GM12878 (cell line): ENCODE data around the gene MARK4. TPM values are rescaled to one million over a fixed set of nuclear protein-coding genes. Genes with fewer than 3 reads are reported as not detected.

ENCODE experiments used
- ATAC-seq: fragments of 200-7000 bp; cut with Tn5 transposase; 3 replicates; pipeline ENCODE4 v1.9.1; 2020; ENCODE audit warnings: mild to moderate bottlenecking, moderate library complexity
- BruUV-seq: library from RNA; stranded (reverse); fragments of 400-500 nt; replicated peaks from 2 replicates; lab custom pipeline; 2021; lab: Mats Ljungman, UMichigan
- CTCF ChIA-PET: fragments of 300-600 bp; sonication (Branson Sonifier 250); formaldehyde crosslinking; extraction: SDS; loops from one replicate; lab custom pipeline; 2021; ENCODE audit warnings: inconsistent platforms; lab: Yijun Ruan, JAX
- POLR2A ChIA-PET: fragments of 350-600 bp; formaldehyde crosslinking; extraction: SDS; loops from one replicate; lab custom pipeline; 2021; ENCODE audit warnings: inconsistent platforms; lab: Charles Lee
- RAD21 ChIA-PET: fragments of 300-600 bp; sonication (Branson Sonifier 250); formaldehyde crosslinking; loops from one replicate; lab custom pipeline; 2023; ENCODE audit warnings: antibody characterized with exemption; ENCODE audit not compliant: unreplicated experiment; lab: Charles Lee
- SMC1A ChIA-PET: fragments of 300-600 bp; sonication (Branson Sonifier 250); formaldehyde crosslinking; loops from one replicate; lab custom pipeline; 2023; ENCODE audit not compliant: unreplicated experiment, uncharacterized antibody; lab: Charles Lee
- DNase-seq: peaks from one replicate; pipeline ENCODE4 v3.0.0-alpha.2; 2011; ENCODE audit warnings: low read depth, low spot score
- FAIRE-seq: peaks from 3 replicates; lab custom pipeline; 2011; peaks lifted over from hg19 to GRCh38; lab: Jason Lieb, UNC
- H2AFZ ChIP-seq: 2 replicates; pipeline ENCODE4 v1.6.0; 2011; ENCODE audit warnings: low read depth, low read length, control low read depth; ENCODE audit not compliant: control insufficient read depth
- H3K27ac ChIP-seq: 2 replicates; pipeline ENCODE4 v1.5.1; 2011; ENCODE audit warnings: control low read depth; ENCODE audit not compliant: control insufficient read depth, insufficient read depth
- H3K27me3 ChIP-seq, 2 experiments: replicated peaks in 1 of 2; 2 replicates each; pipeline versions ENCODE4 v1.6.0 to v1.6.1; 2011; ENCODE audit warnings: low read length in 1 of 2; ENCODE audit not compliant: control insufficient read depth in 2 of 2, insufficient read depth in 2 of 2
- H3K36me3 ChIP-seq, 2 experiments: 2 replicates each; pipeline ENCODE4 v1.5.1; 2011; ENCODE audit warnings: low read length in 1 of 2; ENCODE audit not compliant: control insufficient read depth in 2 of 2, insufficient read depth in 2 of 2
- H3K4me1 ChIP-seq: 2 replicates; pipeline ENCODE4 v1.6.1; 2011; ENCODE audit warnings: mild to moderate bottlenecking, low read length, moderate library complexity, mixed read lengths; ENCODE audit not compliant: control insufficient read depth, insufficient read depth
- H3K4me2 ChIP-seq: 2 replicates; pipeline ENCODE4 v1.6.0; 2011; ENCODE audit warnings: control low read depth; ENCODE audit not compliant: control insufficient read depth, insufficient read depth
- H3K4me3 ChIP-seq: fragments of 200-600 bp; sonication (generic); 2 replicates; pipeline ENCODE4 v1.5.1; 2016
- H3K79me2 ChIP-seq: 2 replicates; pipeline ENCODE4 v1.6.0; 2011; ENCODE audit warnings: low read length; ENCODE audit not compliant: control insufficient read depth, insufficient read depth
- H3K9ac ChIP-seq: 2 replicates; pipeline ENCODE4 v1.8.0; 2011; ENCODE audit warnings: low read length, control low read depth, mixed read lengths; ENCODE audit not compliant: control insufficient read depth, insufficient read depth
- H3K9me3 ChIP-seq: replicated peaks from 3 replicates; pipeline ENCODE4 v1.5.1; 2011; ENCODE audit warnings: mild to moderate bottlenecking, low read length; ENCODE audit not compliant: control insufficient read depth, insufficient read depth
- H4K20me1 ChIP-seq: 2 replicates; pipeline ENCODE4 v1.6.0; 2011; ENCODE audit not compliant: control insufficient read depth, insufficient read depth
- CBFB ChIP-seq: IDR thresholded peaks from 2 replicates; pipeline ENCODE4 v1.6.1; 2016; ENCODE audit warnings: antibody characterized with exemption, low read depth
- CBX5 ChIP-seq: sonication (generic); IDR thresholded peaks from 2 replicates; pipeline ENCODE4 v1.6.1; 2016; ENCODE audit warnings: low read depth, moderate library complexity, mild to moderate bottlenecking, inconsistent platforms
- CTCF ChIP-seq, 3 experiments: IDR thresholded peaks in 2 of 3; conservative IDR thresholded peaks in 1 of 3; 2 replicates each; pipeline ENCODE4 v1.5.1; 2011; ENCODE audit warnings: low read depth in 3 of 3, low read length in 3 of 3, mild to moderate bottlenecking in 3 of 3, control low read depth in 2 of 3, moderate library complexity in 2 of 3, inconsistent platforms in 1 of 3, mixed read lengths in 1 of 3; ENCODE audit not compliant: control insufficient read depth in 2 of 3, insufficient read depth in 1 of 3; ENCODE audit errors: extremely low read depth in 1 of 3
- SMAD1 ChIP-seq: fragments of 450-650 bp; IDR thresholded peaks from 2 replicates; pipeline ENCODE4 v1.6.1; 2018; ENCODE audit warnings: mild to moderate bottlenecking, low read depth; ENCODE audit not compliant: partially characterized antibody
- SMARCA5 ChIP-seq: fragments of 450-650 bp; IDR thresholded peaks from 2 replicates; pipeline ENCODE4 v1.6.1; 2017; ENCODE audit warnings: mild to moderate bottlenecking
- ZBED1 ChIP-seq: IDR thresholded peaks from 2 replicates; pipeline ENCODE4 v1.6.1; 2016; ENCODE audit warnings: borderline replicate concordance
- ZNF207 ChIP-seq: fragments of 450-650 bp; IDR thresholded peaks from 2 replicates; pipeline ENCODE4 v1.6.1; 2014; ENCODE audit warnings: antibody characterized with exemption, mild to moderate bottlenecking, borderline replicate concordance
- WGBS: methylation state at CpG from one replicate; pipeline ENCODE4 v1.1.6; 2016; ENCODE audit warnings: low lambda C conversion rate; ENCODE audit not compliant: insufficient replicate concordance, insufficient coverage; ENCODE audit errors: missing lambda C conversion rate; 5-methylcytosine and 5-hydroxymethylcytosine counted together
- in situ Hi-C: fragments of 300-500 bp; cut with MboI; formaldehyde crosslinking; loops from 9 replicates; pipeline ENCODE4 v1.14.3; 2018; ENCODE audit warnings: mixed read lengths
- intact Hi-C: fragments of 100-400 bp; cut with micrococcal nuclease; formaldehyde crosslinking; loops from one replicate; pipeline ENCODE4 v1.14.2; 2022; ENCODE audit not compliant: unreplicated experiment
- polyA plus RNA-seq, 11 experiments: library from polyadenylated mRNA; depleted of rRNA in 4 of 11; unstranded in 6 of 11; stranded (reverse) in 5 of 11; fragments of >200 nt; fragmentation: Nextera tagmentation in 4 of 11; fragmentation: Illumina TruSeq in 1 of 11; extraction: Ambion mirVana in 4 of 11; extraction: Trizol in 1 of 11; gene quantifications; 1 replicate in 1 of 11; 2 replicates in 10 of 11; pipeline versions ENCODE4 v1.2.1 to v1.2.3, GENCODE V29; 2011 to 2016; ENCODE audit warnings: inconsistent platforms in 2 of 11, missing spikeins in 2 of 11, low read depth in 1 of 11
- total RNA-seq, 4 experiments: library from RNA; depleted of rRNA in 3 of 4; stranded (reverse); fragments of >200 nt in 3 of 4; fragmentation: Illumina TruSeq in 1 of 4; extraction: Trizol in 1 of 4; gene quantifications; 2 replicates each; pipeline versions ENCODE4 v1.2.1 to v1.2.3, GENCODE V29; 2013 to 2021
- TF ChIP-seq, protein P1 (sequence below): fragments of 450-650 bp; IDR thresholded peaks from 2 replicates; pipeline ENCODE4 v1.6.1; 2017; ENCODE audit warnings: antibody characterized with exemption, mild to moderate bottlenecking, moderate library complexity
- TF ChIP-seq, protein P2 (sequence below): fragments of 450-650 bp; IDR thresholded peaks from 2 replicates; pipeline ENCODE4 v1.6.1; 2016; ENCODE audit warnings: mild to moderate bottlenecking, moderate library complexity, borderline replicate concordance
- TF ChIP-seq, protein P3 (sequence below): fragments of 150-350 bp; IDR thresholded peaks from 2 replicates; pipeline ENCODE4 v1.6.1; 2016; ENCODE audit warnings: low read depth, low read length

MARK4 gene
- total and polyA plus RNA-seq, 10 of the 15 experiments (the other 5 are each of a cell fraction or from before 2014, with no cell fraction given): 0.66 to 24.3 (median 5.1) TPM

DNA sequence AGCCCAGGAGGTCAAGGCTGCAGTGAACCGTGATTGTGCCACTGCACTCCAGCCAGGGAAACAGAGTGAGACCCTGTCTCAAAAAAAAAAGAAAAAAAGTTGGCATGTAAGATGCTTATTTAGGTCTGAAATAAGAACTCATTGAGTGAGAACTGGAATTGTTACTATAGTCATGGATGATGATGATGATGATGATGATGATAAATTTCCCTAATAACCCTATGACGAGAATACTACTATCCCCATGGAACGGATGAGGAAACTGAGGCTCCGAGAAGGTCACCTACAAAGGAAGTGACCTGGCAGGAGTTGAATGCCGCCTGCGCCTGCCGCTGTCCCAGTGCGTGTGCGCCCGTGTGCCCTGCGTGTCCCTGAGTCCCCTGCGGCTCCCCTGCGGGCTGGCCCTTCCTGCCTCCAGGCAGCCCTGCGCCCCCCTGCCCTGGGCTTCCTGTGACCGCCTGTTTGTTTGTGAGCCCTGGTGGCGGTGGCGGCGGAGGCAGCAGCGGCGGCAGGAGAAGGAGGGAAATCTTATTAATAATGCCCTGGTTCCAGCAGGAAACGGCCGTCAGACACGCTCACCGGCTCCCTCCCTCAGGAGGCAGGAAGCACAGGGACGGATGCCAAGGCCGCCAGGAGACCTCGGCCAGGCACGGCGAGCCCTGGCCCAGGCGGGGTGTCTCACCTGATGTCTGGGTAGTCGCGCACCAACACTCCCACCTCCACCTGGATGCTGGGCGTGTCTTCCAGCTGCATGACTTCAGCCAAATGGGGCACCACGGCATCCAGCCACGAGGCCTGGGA, 35.5 kb upstream of the MARK4 start:
- intact Hi-C loops: no loop called here
- no peak for DNase-seq
- no peak for ATAC-seq
- no peaks in the 10 kb centered on the region for H3K79me2 ChIP-seq
- no peak for FAIRE-seq
- peaks cover 2 to 3% of the 10 kb centered on the region in 2 experiments for H3K27me3 ChIP-seq
- no peak overlapping the region for H3K4me3 ChIP-seq
- SMC1A ChIA-PET: interaction anchor here (0.6 kb wide), 1 partner anchor 11 kb away, joined by 3 read pairs; no protein-coding TSS in a partner anchor
- H3K27ac ChIP-seq: no peak overlapping the region
- H3K36me3 ChIP-seq: no peaks in the 10 kb centered on the region
- H3K9ac ChIP-seq: no peak overlapping the region
- no peaks in the 10 kb centered on the region for H3K4me1 ChIP-seq
- in situ Hi-C loops: no loop called here
- WGBS: 9% methylated on average over 35 of the region's 35 CpGs
- RAD21 ChIA-PET: no interaction called here
- no peak overlapping the region for H3K4me2 ChIP-seq
- no peaks in the 10 kb centered on the region for H4K20me1 ChIP-seq
- H2AFZ ChIP-seq: no peak overlapping the region
- H3K9me3 ChIP-seq: no peaks in the 10 kb centered on the region
- CTCF ChIA-PET: no interaction called here
- no TSS peak for BruUV-seq
- POLR2A ChIA-PET: interaction anchor here (0.6 kb wide), 1 partner anchor 911 kb away, joined by 3 read pairs; the partner anchor contains the start of gene ZNF235
- TF ChIP-seq SMARCA5: no peak
- no peak for TF ChIP-seq SMAD1
- no peak for TF ChIP-seq CBFB
- TF ChIP-seq, protein P1, sequence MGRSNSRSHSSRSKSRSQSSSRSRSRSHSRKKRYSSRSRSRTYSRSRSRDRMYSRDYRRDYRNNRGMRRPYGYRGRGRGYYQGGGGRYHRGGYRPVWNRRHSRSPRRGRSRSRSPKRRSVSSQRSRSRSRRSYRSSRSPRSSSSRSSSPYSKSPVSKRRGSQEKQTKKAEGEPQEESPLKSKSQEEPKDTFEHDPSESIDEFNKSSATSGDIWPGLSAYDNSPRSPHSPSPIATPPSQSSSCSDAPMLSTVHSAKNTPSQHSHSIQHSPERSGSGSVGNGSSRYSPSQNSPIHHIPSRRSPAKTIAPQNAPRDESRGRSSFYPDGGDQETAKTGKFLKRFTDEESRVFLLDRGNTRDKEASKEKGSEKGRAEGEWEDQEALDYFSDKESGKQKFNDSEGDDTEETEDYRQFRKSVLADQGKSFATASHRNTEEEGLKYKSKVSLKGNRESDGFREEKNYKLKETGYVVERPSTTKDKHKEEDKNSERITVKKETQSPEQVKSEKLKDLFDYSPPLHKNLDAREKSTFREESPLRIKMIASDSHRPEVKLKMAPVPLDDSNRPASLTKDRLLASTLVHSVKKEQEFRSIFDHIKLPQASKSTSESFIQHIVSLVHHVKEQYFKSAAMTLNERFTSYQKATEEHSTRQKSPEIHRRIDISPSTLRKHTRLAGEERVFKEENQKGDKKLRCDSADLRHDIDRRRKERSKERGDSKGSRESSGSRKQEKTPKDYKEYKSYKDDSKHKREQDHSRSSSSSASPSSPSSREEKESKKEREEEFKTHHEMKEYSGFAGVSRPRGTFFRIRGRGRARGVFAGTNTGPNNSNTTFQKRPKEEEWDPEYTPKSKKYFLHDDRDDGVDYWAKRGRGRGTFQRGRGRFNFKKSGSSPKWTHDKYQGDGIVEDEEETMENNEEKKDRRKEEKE: no peak
- TF ChIP-seq ZBED1: no peak
- TF ChIP-seq, protein P2, sequence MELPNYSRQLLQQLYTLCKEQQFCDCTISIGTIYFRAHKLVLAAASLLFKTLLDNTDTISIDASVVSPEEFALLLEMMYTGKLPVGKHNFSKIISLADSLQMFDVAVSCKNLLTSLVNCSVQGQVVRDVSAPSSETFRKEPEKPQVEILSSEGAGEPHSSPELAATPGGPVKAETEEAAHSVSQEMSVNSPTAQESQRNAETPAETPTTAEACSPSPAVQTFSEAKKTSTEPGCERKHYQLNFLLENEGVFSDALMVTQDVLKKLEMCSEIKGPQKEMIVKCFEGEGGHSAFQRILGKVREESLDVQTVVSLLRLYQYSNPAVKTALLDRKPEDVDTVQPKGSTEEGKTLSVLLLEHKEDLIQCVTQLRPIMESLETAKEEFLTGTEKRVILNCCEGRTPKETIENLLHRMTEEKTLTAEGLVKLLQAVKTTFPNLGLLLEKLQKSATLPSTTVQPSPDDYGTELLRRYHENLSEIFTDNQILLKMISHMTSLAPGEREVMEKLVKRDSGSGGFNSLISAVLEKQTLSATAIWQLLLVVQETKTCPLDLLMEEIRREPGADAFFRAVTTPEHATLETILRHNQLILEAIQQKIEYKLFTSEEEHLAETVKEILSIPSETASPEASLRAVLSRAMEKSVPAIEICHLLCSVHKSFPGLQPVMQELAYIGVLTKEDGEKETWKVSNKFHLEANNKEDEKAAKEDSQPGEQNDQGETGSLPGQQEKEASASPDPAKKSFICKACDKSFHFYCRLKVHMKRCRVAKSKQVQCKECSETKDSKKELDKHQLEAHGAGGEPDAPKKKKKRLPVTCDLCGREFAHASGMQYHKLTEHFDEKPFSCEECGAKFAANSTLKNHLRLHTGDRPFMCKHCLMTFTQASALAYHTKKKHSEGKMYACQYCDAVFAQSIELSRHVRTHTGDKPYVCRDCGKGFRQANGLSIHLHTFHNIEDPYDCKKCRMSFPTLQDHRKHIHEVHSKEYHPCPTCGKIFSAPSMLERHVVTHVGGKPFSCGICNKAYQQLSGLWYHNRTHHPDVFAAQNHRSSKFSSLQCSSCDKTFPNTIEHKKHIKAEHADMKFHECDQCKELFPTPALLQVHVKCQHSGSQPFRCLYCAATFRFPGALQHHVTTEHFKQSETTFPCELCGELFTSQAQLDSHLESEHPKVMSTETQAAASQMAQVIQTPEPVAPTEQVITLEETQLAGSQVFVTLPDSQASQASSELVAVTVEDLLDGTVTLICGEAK: no peak
- no peak for TF ChIP-seq ZNF207
- no peak for TF ChIP-seq CTCF (IDR thresholded peaks at IDR 0.05 in 2 of 3, conservative IDR thresholded peaks at IDR 0.05 in 1 of 3; ENCODE audit: control insufficient read depth in 2 of 3, extremely low read depth in 1 of 3, insufficient read depth in 1 of 3, low read depth in 3 of 3, low read length in 3 of 3)
- no peak for TF ChIP-seq CBX5
- TF ChIP-seq, protein P3, sequence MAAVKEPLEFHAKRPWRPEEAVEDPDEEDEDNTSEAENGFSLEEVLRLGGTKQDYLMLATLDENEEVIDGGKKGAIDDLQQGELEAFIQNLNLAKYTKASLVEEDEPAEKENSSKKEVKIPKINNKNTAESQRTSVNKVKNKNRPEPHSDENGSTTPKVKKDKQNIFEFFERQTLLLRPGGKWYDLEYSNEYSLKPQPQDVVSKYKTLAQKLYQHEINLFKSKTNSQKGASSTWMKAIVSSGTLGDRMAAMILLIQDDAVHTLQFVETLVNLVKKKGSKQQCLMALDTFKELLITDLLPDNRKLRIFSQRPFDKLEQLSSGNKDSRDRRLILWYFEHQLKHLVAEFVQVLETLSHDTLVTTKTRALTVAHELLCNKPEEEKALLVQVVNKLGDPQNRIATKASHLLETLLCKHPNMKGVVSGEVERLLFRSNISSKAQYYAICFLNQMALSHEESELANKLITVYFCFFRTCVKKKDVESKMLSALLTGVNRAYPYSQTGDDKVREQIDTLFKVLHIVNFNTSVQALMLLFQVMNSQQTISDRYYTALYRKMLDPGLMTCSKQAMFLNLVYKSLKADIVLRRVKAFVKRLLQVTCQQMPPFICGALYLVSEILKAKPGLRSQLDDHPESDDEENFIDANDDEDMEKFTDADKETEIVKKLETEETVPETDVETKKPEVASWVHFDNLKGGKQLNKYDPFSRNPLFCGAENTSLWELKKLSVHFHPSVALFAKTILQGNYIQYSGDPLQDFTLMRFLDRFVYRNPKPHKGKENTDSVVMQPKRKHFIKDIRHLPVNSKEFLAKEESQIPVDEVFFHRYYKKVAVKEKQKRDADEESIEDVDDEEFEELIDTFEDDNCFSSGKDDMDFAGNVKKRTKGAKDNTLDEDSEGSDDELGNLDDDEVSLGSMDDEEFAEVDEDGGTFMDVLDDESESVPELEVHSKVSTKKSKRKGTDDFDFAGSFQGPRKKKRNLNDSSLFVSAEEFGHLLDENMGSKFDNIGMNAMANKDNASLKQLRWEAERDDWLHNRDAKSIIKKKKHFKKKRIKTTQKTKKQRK: no peak
